GM12878 (cell line): Measurements from ENCODE around the gene DDX5. TPM values are rescaled to one million over a fixed set of nuclear protein-coding genes. Genes with fewer than 3 reads are reported as not detected.

Source experiments
- CHD4 ChIP-seq: fragments of 200-600 bp; sonication (generic); IDR thresholded peaks from 2 replicates; pipeline ENCODE4 v1.6.1; 2016; ENCODE audit warnings: mild to moderate bottlenecking
- IRF3 ChIP-seq: fragments of 450-650 bp; IDR thresholded peaks from 2 replicates; pipeline ENCODE4 v1.6.1; 2014; ENCODE audit warnings: mild to moderate bottlenecking
- REST ChIP-seq: IDR thresholded peaks from 2 replicates; pipeline ENCODE4 v1.6.1; 2012; ENCODE audit warnings: mild to moderate bottlenecking, low read depth, low read length
- ZNF687 ChIP-seq: fragments of 450-650 bp; IDR thresholded peaks from 2 replicates; pipeline ENCODE4 v1.6.1; 2017; ENCODE audit warnings: mild to moderate bottlenecking, moderate library complexity
- polyA plus RNA-seq, 11 experiments: library from polyadenylated mRNA; depleted of rRNA in 4 of 11; unstranded in 6 of 11; stranded (reverse) in 5 of 11; fragments of >200 nt; fragmentation: Nextera tagmentation in 4 of 11; fragmentation: Illumina TruSeq in 1 of 11; extraction: Ambion mirVana in 4 of 11; extraction: Trizol in 1 of 11; gene quantifications; 1 replicate in 1 of 11; 2 replicates in 10 of 11; pipeline versions ENCODE4 v1.2.1 to v1.2.3, GENCODE V29; 2011 to 2016; ENCODE audit warnings: inconsistent platforms in 2 of 11, missing spikeins in 2 of 11, low read depth in 1 of 11
- total RNA-seq, 4 experiments: library from RNA; depleted of rRNA in 3 of 4; stranded (reverse); fragments of >200 nt in 3 of 4; fragmentation: Illumina TruSeq in 1 of 4; extraction: Trizol in 1 of 4; gene quantifications; 2 replicates each; pipeline versions ENCODE4 v1.2.1 to v1.2.3, GENCODE V29; 2013 to 2021

Gene DDX5
- total and polyA plus RNA-seq, 10 of the 15 experiments (the other 5 are each of a cell fraction or from before 2014, with no cell fraction given), result 257 to 1,423 (median 719) TPM

GRCh38 chr17:64537488-64537887 lies 31.4 kb upstream of the DDX5 start (continued):
- no peak for TF ChIP-seq ZNF687
- no peak for TF ChIP-seq CHD4
- no peak for TF ChIP-seq IRF3
- TF ChIP-seq REST, result no peak
